Measurements from ENCODE around the gene TMEM132D. TPM values are rescaled to one million over a fixed set of nuclear protein-coding genes. Genes with fewer than 3 reads are reported as not detected.

The TMEM132D gene
- total RNA-seq, 2 donors from 2014 or later, result 4.4 to 14.2 TPM

- DNase-seq, result no peak
- Histone ChIP-seq H3K9me3 (ENCODE audit: control insufficient read depth, low read length) (no peaks in the 10 kb centered on the region), H3K9ac (ENCODE audit: extremely low read depth, low read length, poor library complexity, severe bottlenecking) (no peak overlapping the region), H3K36me3 (ENCODE audit: control insufficient read depth, insufficient read depth, low read length) (no peaks in the 10 kb centered on the region), H3K4me3 (ENCODE audit: low read length) (no peak overlapping the region), H3K4me1 (ENCODE audit: control insufficient read depth, insufficient read depth, low read length) (no peaks in the 10 kb centered on the region), H3K27ac (ENCODE audit: low read depth, low read length) (no peak overlapping the region), H3K27me3 (ENCODE audit: control insufficient read depth, insufficient read depth, low read length, poor library complexity, severe bottlenecking) (no peaks in the 10 kb centered on the region)
- H3K27ac Mint-ChIP-seq, result no peak overlapping the region
- no peaks in the 10 kb centered on the region for H3K36me3 Mint-ChIP-seq (ENCODE audit: low read depth)
- H3K4me3 Mint-ChIP-seq, result no peak overlapping the region
- 89 to 100% methylated on average over 1 to 2 of the region's 2 CpGs for WGBS, 2 experiments (ENCODE audit: insufficient coverage in 1 of 2, insufficient read length in 1 of 2)
- H3K9me3 Mint-ChIP-seq, result peaks cover 2% of the 10 kb centered on the region
- no peaks in the 10 kb centered on the region for H3K4me1 Mint-ChIP-seq
- no peaks in the 10 kb centered on the region for H3K27me3 Mint-ChIP-seq (ENCODE audit: insufficient read depth)
- no peak for TF ChIP-seq CTCF (conservative IDR thresholded peaks at IDR 0.05)
These were observed 657.2 kb downstream of the TMEM132D start for GRCh38 chr12:129246630-129247029.

GRCh38 chr12:129245769-129246168 is 658.1 kb downstream of the TMEM132D start:
- Mint-ChIP-seq H3K4me1 (no peaks in the 10 kb centered on the region), H3K27ac (no peak overlapping the region), H3K27me3 (ENCODE audit: insufficient read depth) (no peaks in the 10 kb centered on the region), H3K9me3 (peaks cover 2% of the 10 kb centered on the region), H3K36me3 (ENCODE audit: low read depth) (no peaks in the 10 kb centered on the region), H3K4me3 (no peak overlapping the region)
- Histone ChIP-seq H3K9ac (ENCODE audit: extremely low read depth, low read length, poor library complexity, severe bottlenecking) (no peak overlapping the region), H3K9me3 (ENCODE audit: control insufficient read depth, low read length) (no peaks in the 10 kb centered on the region), H3K27me3 (ENCODE audit: control insufficient read depth, insufficient read depth, low read length, poor library complexity, severe bottlenecking) (no peaks in the 10 kb centered on the region), H3K27ac (ENCODE audit: low read depth, low read length) (no peak overlapping the region), H3K4me3 (ENCODE audit: low read length) (no peak overlapping the region), H3K4me1 (ENCODE audit: control insufficient read depth, insufficient read depth, low read length) (no peaks in the 10 kb centered on the region), H3K36me3 (ENCODE audit: control insufficient read depth, insufficient read depth, low read length) (no peaks in the 10 kb centered on the region)
- TF ChIP-seq CTCF (conservative IDR thresholded peaks at IDR 0.05), result no peak
- 91 to 96% methylated on average over 5 to 9 of the region's 9 CpGs for WGBS, 2 experiments (ENCODE audit: insufficient coverage in 1 of 2, insufficient read length in 1 of 2)
- no peak for DNase-seq

- no peak for DNase-seq
- Histone ChIP-seq H3K4me1 (ENCODE audit: control insufficient read depth, insufficient read depth, low read length) (no peaks in the 10 kb centered on the region), H3K27me3 (ENCODE audit: control insufficient read depth, insufficient read depth, low read length, poor library complexity, severe bottlenecking) (no peaks in the 10 kb centered on the region), H3K27ac (ENCODE audit: low read depth, low read length) (no peak overlapping the region), H3K4me3 (ENCODE audit: low read length) (no peak overlapping the region), H3K9me3 (ENCODE audit: control insufficient read depth, low read length) (no peaks in the 10 kb centered on the region), H3K9ac (ENCODE audit: extremely low read depth, low read length, poor library complexity, severe bottlenecking) (no peak overlapping the region), H3K36me3 (ENCODE audit: control insufficient read depth, insufficient read depth, low read length) (no peaks in the 10 kb centered on the region)
- H3K4me3 Mint-ChIP-seq, result no peak overlapping the region
- H3K36me3 Mint-ChIP-seq (ENCODE audit: low read depth), result no peaks in the 10 kb centered on the region
- no peaks in the 10 kb centered on the region for H3K4me1 Mint-ChIP-seq
- H3K27ac Mint-ChIP-seq, result no peak overlapping the region
- H3K9me3 Mint-ChIP-seq, result peaks cover 2% of the 10 kb centered on the region
- 93 to 100% methylated on average over 1 of the region's 1 CpG for WGBS, 2 experiments (ENCODE audit: insufficient coverage in 1 of 2, insufficient read length in 1 of 2)
- no peaks in the 10 kb centered on the region for H3K27me3 Mint-ChIP-seq (ENCODE audit: insufficient read depth)
- TF ChIP-seq CTCF (conservative IDR thresholded peaks at IDR 0.05), result no peak
These were observed 662.0 kb downstream of the TMEM132D start for GRCh38 chr12:129241852-129242251.
